HG02870 (cell line): ENCODE measurements around the gene RNF224.
A peak's percentile ranks its signal among the peaks of the same experiment; 100 is the strongest.

ENCODE experiments used
- ATAC-seq: cut with Tn5 transposase; IDR thresholded peaks from one replicate; pipeline ENCODE4 v1.9.1; 2021; ENCODE audit warnings: mild to moderate bottlenecking, moderate library complexity; ENCODE audit not compliant: unreplicated experiment

Gene RNF224

GRCh38 chr9:137191691-137192447 is 35.4 kb upstream of the RNF224 start:
- ATAC-seq: no peak

- ATAC-seq: no peak
These were observed 34.9 kb upstream of the RNF224 start for GRCh38 chr9:137192448-137192780.

GRCh38 chr9:137192859-137193258 is 34.4 kb upstream of the RNF224 start:
- no peak for ATAC-seq

- ATAC-seq: no peak
These were observed 33.5 kb upstream of the RNF224 start for GRCh38 chr9:137193771-137194170.

GRCh38 chr9:137194388-137194787 is 32.9 kb upstream of the RNF224 start:
- no peak for ATAC-seq

- ATAC-seq: no peak
These were observed 32.4 kb upstream of the RNF224 start for GRCh38 chr9:137194909-137195308.

GRCh38 chr9:137195525-137196220 is 31.6 kb upstream of the RNF224 start:
- no peak for ATAC-seq

GRCh38 chr9:137198051-137198901 is 29.0 kb upstream of the RNF224 start:
- ATAC-seq: no peak

GRCh38 chr9:137198902-137199283 is 28.4 kb upstream of the RNF224 start:
- no peak for ATAC-seq

- ATAC-seq: no peak
These were observed 27.7 kb upstream of the RNF224 start for GRCh38 chr9:137199411-137200121.

- ATAC-seq: peak; percentile 94
These were observed 26.7 kb upstream of the RNF224 start, which contains the start of gene TPRN for GRCh38 chr9:137200311-137201204. TSS of gene TPRN (minus strand) at chr9:137200741. CDS start at chr9:137200711, 30 bp downstream.

- ATAC-seq: no peak
These were observed 26.0 kb upstream of the RNF224 start for GRCh38 chr9:137201205-137201868.

- no peak for ATAC-seq
These were observed 24.3 kb upstream of the RNF224 start for GRCh38 chr9:137202966-137203365.

GRCh38 chr9:137204731-137205125 is 22.6 kb upstream of the RNF224 start:
- no peak for ATAC-seq

- no peak for ATAC-seq
These were observed 21.9 kb upstream of the RNF224 start, which contains the start of the genes NDOR1 and TMEM203 for GRCh38 chr9:137205126-137206069. TSS of gene NDOR1 (plus strand) at chr9:137205700. CDS start at chr9:137205778, 78 bp downstream. TSS of gene TMEM203 (minus strand) at chr9:137205648. CDS start at chr9:137205414, 234 bp downstream.

- ATAC-seq: no peak
These were observed 20.7 kb upstream of the RNF224 start for GRCh38 chr9:137206602-137207001.

GRCh38 chr9:137211532-137211931 is 15.8 kb upstream of the RNF224 start:
- ATAC-seq: no peak

GRCh38 chr9:137212520-137212919 is 14.8 kb upstream of the RNF224 start:
- no peak for ATAC-seq
